ENCODE results near the gene EFCAB11.

- TF ChIP-seq POLR2A (IDR thresholded peaks at IDR 0.05; ENCODE audit: low read length) (no peak), GATA1 (IDR thresholded peaks at IDR 0.05; ENCODE audit: low read depth, low read length) (no peak)
These were observed 198.7 kb downstream of the EFCAB11 start for GRCh38 chr14:89755816-89756215.

All from erythroblast (primary cell).